Parathyroid adenoma (tissue), 2 donors: ENCODE measurements around the gene CMTM1.
A peak's percentile ranks its signal among the peaks of the same experiment; 100 is the strongest.

Experiments used
- H2AFZ ChIP-seq: fragments of 300-600 bp; sonication (generic); one replicate; pipeline ENCODE4 v1.7.0; 2017; ENCODE audit warnings: antibody characterized with exemption, mild to moderate bottlenecking
- H3K27ac ChIP-seq: fragments of 300-600 bp; sonication (generic); one replicate; pipeline ENCODE4 v1.7.0; 2017
- H3K27me3 ChIP-seq: fragments of 300-600 bp; sonication (generic); one replicate; pipeline ENCODE4 v1.7.0; 2017; ENCODE audit warnings: low read length; ENCODE audit not compliant: control insufficient read depth, insufficient read depth
- H3K36me3 ChIP-seq: fragments of 300-600 bp; sonication (generic); one replicate; pipeline ENCODE4 v1.7.0; 2017; ENCODE audit warnings: low read length; ENCODE audit not compliant: control insufficient read depth, insufficient read depth
- H3K4me1 ChIP-seq: fragments of 300-600 bp; sonication (generic); one replicate; pipeline ENCODE4 v1.7.0; 2017; ENCODE audit warnings: control low read depth
- H3K4me2 ChIP-seq: fragments of 300-600 bp; sonication (generic); one replicate; pipeline ENCODE4 v1.7.0; 2017; ENCODE audit warnings: low read length
- H3K4me3 ChIP-seq: fragments of 300-600 bp; sonication (generic); one replicate; pipeline ENCODE4 v1.7.0; 2017; ENCODE audit warnings: low read depth, low read length
- H3K79me2 ChIP-seq: fragments of 300-600 bp; sonication (generic); one replicate; pipeline ENCODE4 v1.7.0; 2017; ENCODE audit warnings: control low read depth
- H3K9ac ChIP-seq: fragments of 300-600 bp; sonication (generic); one replicate; pipeline ENCODE4 v1.7.0; 2017; ENCODE audit warnings: mild to moderate bottlenecking
- H3K9me3 ChIP-seq: fragments of 300-600 bp; sonication (generic); one replicate; pipeline ENCODE4 v1.7.0; 2017; ENCODE audit warnings: low read length; ENCODE audit not compliant: control insufficient read depth
- TF ChIP-seq, protein P1 (sequence below): fragments of 300-600 bp; sonication (generic); IDR thresholded peaks from one replicate; pipeline ENCODE4 v1.7.0; 2017; ENCODE audit warnings: antibody characterized with exemption, mild to moderate bottlenecking
- donor health status: primary hyperparathyroidism.

The CMTM1 gene

DNA sequence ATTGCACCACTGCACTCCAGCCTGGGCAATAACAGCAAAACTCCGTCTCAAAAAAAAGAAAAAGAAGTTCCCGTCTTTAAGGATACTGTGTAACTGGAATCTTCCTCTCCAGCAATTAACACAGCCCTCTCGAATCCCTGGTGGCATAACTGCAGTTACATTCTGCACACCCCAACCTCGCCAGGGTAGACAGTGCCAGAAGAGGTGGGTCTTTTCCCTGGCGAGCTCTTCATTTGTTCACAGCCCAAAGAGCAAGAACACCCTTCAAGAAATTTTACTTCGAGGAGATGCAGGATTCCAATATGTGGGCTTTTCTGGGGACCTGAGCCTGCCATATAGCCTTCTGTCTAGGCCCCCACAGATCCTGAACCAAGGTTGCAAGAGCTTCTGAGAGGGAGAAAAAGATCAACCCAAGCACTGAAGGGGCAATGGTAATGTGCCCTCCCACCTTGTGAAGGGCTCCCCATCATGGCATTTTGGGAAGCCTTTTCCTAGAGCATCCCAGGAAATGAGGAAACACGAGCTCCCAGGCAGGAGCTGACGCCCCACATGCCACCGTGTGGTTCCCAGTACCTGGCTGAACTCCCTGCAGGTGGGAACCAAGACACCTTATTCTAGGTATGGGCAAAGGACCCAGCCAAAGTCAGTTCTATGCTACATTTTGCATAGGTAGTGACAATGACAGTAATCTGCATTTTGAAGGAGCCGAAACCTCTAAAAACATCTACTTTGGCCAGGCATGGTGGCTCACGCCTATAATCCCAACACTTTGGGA lies 43.2 kb upstream of the CMTM1 start:
- H3K9me3 ChIP-seq, result no peaks in the 10 kb centered on the region
- H3K36me3 ChIP-seq, result no peaks in the 10 kb centered on the region
- H3K27ac ChIP-seq, result peak overlapping the region; percentile 42
- H3K4me2 ChIP-seq, result no peak overlapping the region
- peak overlapping the region; percentile 15 for H3K9ac ChIP-seq
- peaks cover 12% of the 10 kb centered on the region for H3K4me1 ChIP-seq
- H2AFZ ChIP-seq, result no peak overlapping the region
- TF ChIP-seq, protein P1, sequence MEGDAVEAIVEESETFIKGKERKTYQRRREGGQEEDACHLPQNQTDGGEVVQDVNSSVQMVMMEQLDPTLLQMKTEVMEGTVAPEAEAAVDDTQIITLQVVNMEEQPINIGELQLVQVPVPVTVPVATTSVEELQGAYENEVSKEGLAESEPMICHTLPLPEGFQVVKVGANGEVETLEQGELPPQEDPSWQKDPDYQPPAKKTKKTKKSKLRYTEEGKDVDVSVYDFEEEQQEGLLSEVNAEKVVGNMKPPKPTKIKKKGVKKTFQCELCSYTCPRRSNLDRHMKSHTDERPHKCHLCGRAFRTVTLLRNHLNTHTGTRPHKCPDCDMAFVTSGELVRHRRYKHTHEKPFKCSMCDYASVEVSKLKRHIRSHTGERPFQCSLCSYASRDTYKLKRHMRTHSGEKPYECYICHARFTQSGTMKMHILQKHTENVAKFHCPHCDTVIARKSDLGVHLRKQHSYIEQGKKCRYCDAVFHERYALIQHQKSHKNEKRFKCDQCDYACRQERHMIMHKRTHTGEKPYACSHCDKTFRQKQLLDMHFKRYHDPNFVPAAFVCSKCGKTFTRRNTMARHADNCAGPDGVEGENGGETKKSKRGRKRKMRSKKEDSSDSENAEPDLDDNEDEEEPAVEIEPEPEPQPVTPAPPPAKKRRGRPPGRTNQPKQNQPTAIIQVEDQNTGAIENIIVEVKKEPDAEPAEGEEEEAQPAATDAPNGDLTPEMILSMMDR, result no peak
- no peaks in the 10 kb centered on the region for H3K27me3 ChIP-seq
- H3K4me3 ChIP-seq, result no peak overlapping the region
- no peaks in the 10 kb centered on the region for H3K79me2 ChIP-seq

DNA sequence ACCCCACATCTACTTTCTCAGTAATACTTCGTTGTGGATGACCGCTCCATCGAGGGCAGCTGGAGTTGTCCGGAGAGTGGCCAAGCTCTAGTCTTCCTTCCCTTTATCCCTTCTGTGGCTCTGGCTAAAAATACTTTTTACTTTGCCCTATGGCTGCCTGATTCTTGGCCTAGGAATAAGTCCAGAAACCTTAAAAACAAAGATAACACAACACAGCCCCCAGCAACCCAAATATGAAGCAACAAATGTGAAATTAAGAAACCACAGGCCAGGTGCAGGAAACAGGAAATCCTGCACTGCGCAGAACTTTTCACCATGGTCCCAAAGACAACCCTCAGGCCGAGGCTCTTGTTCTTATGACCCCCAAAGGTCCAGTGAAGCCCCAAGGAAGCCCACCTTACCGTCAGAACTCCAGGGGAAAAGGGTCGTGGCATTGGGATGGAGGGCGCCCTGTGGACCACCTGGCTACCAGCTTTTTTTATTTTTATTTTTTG lies 42.3 kb upstream of the CMTM1 start:
- no peaks in the 10 kb centered on the region for H3K27me3 ChIP-seq
- no peaks in the 10 kb centered on the region for H3K9me3 ChIP-seq
- no peak overlapping the region for H3K4me3 ChIP-seq
- no peak overlapping the region for H3K4me2 ChIP-seq
- H3K27ac ChIP-seq, result peak overlapping the region; percentile 42
- H3K79me2 ChIP-seq, result no peaks in the 10 kb centered on the region
- no peak overlapping the region for H3K9ac ChIP-seq
- no peaks in the 10 kb centered on the region for H3K36me3 ChIP-seq
- H2AFZ ChIP-seq, result no peak overlapping the region
- TF ChIP-seq, protein P1, result no peak
- peaks cover 10% of the 10 kb centered on the region for H3K4me1 ChIP-seq

DNA sequence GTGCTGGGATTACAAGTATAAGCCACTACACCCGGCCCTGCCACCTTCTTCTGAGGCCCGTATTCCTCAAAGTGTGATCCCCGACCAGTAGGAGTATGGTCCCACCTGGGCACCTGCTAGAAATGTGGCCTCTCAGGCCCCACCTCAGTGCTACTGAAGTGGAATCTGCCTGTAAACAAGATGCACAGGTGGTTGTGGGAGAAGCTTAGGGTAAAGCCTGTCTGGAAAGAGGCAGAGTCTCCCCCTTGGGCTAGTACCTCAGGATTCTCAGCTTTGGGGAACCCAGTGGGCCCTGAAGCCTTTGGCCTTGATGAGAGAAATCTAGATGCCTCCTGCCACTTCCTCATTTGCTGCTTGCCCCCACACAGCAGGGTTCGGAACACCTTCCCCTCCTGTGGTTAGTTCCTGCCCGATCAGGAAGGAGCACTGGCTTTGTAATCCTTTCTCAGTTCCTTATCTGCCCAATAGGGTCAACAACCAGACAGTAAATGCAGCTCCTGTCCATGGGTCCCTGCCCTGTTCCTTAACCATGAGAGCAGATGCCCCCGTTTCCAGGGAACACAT lies 41.6 kb upstream of the CMTM1 start:
- TF ChIP-seq, protein P1, result no peak
- H3K27ac ChIP-seq, result no peak overlapping the region
- peaks cover 10% of the 10 kb centered on the region for H3K4me1 ChIP-seq
- H3K9me3 ChIP-seq, result no peaks in the 10 kb centered on the region
- H3K4me3 ChIP-seq, result no peak overlapping the region
- no peaks in the 10 kb centered on the region for H3K79me2 ChIP-seq
- no peak overlapping the region for H2AFZ ChIP-seq
- H3K36me3 ChIP-seq, result no peaks in the 10 kb centered on the region
- H3K4me2 ChIP-seq, result no peak overlapping the region
- no peaks in the 10 kb centered on the region for H3K27me3 ChIP-seq
- H3K9ac ChIP-seq, result no peak overlapping the region

DNA sequence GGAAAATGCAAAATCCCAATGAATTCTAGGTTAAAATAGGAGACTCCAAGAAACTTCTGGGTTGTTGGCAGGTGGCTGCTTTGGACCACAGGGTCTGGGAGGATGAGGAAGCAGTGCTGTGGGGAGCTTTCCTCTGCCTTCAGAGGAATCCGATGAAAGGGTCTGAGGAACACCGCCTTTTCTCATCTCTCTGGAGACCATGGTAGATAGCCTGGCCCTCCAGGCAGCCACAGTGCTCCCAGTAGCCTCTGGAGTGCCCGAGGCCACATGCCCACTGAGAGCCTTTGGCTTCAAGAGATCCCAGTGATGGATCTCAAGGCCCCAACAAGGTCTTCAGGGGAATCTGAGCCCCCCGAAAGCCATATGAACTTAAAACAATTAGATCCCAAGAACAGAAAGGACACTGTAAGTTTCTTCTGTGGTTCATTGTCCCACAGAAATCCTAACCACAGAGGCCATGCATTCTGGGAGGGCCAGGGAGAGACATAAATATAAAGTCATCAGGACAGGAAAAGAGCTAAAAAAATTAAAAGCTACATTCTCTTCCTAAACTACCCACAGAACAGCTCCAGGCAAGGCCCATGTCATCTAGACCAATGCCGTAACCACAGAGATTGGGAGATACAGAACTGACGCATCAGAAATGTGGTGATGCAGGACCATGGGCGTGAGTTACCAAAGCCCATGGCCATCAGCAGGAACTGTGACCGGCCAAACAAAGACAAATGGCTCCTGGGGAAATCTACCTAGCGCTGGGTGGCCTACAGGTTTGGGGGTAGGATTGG lies 40.7 kb upstream of the CMTM1 start:
- Histone ChIP-seq H3K4me3 (no peak overlapping the region), H3K4me1 (peaks cover 10% of the 10 kb centered on the region), H3K27ac (peak overlapping the region; percentile 2), H3K4me2 (no peak overlapping the region), H2AFZ (no peak overlapping the region), H3K27me3 (no peaks in the 10 kb centered on the region), H3K9me3 (no peaks in the 10 kb centered on the region), H3K9ac (no peak overlapping the region), H3K36me3 (no peaks in the 10 kb centered on the region), H3K79me2 (no peaks in the 10 kb centered on the region)
- TF ChIP-seq, protein P1, result no peak
